ENCODE data around the gene STARD13. TPM values are rescaled to one million over a fixed set of nuclear protein-coding genes. Genes with fewer than 3 reads are reported as not detected.

The STARD13 gene
- total and polyA plus RNA-seq, 4 donors: 2.7 to 15.3 (median 5.7) TPM

- Histone ChIP-seq H3K27me3 (ENCODE audit: control insufficient read depth in 4 of 4, insufficient read depth in 4 of 4, low read length in 3 of 4) (no peaks in the 10 kb centered on the region), H3K9ac (ENCODE audit: low read depth in 1 of 2, low read length in 2 of 2) (no peak overlapping the region), H3K4me3 (ENCODE audit: low read depth in 1 of 3, low read length in 3 of 3) (no peak overlapping the region), H3K9me3 (ENCODE audit: control insufficient read depth in 4 of 4, low read length in 3 of 4) (no peaks in the 10 kb centered on the region), H3K27ac (ENCODE audit: low read depth in 1 of 2, low read length in 2 of 2) (no peak overlapping the region), H3K4me1 (ENCODE audit: control insufficient read depth in 4 of 4, insufficient read depth in 4 of 4, low read length in 3 of 4) (no peaks in the 10 kb centered on the region), H3K36me3 (ENCODE audit: control insufficient read depth in 4 of 4, insufficient read depth in 3 of 4, low read depth in 1 of 4, low read length in 3 of 4) (no peaks in the 10 kb centered on the region)
- TF ChIP-seq RXRA (IDR thresholded peaks at IDR 0.05) (no peak), HNF4G (IDR thresholded peaks at IDR 0.05) (no peak), TAF1 (conservative IDR thresholded peaks at IDR 0.05) (no peak), CTCF (IDR thresholded peaks at IDR 0.05; ENCODE audit: low read depth, low read length, missing input control) (peak; percentile 51), RAD21 (IDR thresholded peaks at IDR 0.05) (peak; percentile 90), JUND (IDR thresholded peaks at IDR 0.05) (no peak), SP1 (IDR thresholded peaks at IDR 0.05) (no peak), ATF3 (IDR thresholded peaks at IDR 0.05) (no peak), HNF4A (conservative IDR thresholded peaks at IDR 0.05) (no peak)
- no peak for DNase-seq (ENCODE audit: low spot score)
- WGBS: 52% methylated on average over 4 of the region's 4 CpGs
Measured at GRCh38 chr13:33312150-33312860, 26.8 kb upstream of the STARD13 start.

- Histone ChIP-seq H3K27me3 (ENCODE audit: control insufficient read depth in 4 of 4, insufficient read depth in 4 of 4, low read length in 3 of 4) (no peaks in the 10 kb centered on the region), H3K36me3 (ENCODE audit: control insufficient read depth in 4 of 4, insufficient read depth in 3 of 4, low read depth in 1 of 4, low read length in 3 of 4) (no peaks in the 10 kb centered on the region), H3K4me1 (ENCODE audit: control insufficient read depth in 4 of 4, insufficient read depth in 4 of 4, low read length in 3 of 4) (no peaks in the 10 kb centered on the region), H3K9ac (ENCODE audit: low read depth in 1 of 2, low read length in 2 of 2) (no peak overlapping the region), H3K27ac (ENCODE audit: low read depth in 1 of 2, low read length in 2 of 2) (no peak overlapping the region), H3K4me3 (ENCODE audit: low read depth in 1 of 3, low read length in 3 of 3) (no peak overlapping the region), H3K9me3 (ENCODE audit: control insufficient read depth in 4 of 4, low read length in 3 of 4) (no peaks in the 10 kb centered on the region)
- TF ChIP-seq TAF1 (conservative IDR thresholded peaks at IDR 0.05) (no peak), FOXA2 (IDR thresholded peaks at IDR 0.05) (no peak), HNF4G (IDR thresholded peaks at IDR 0.05) (no peak), MAX (IDR thresholded peaks at IDR 0.05) (no peak), RXRA (IDR thresholded peaks at IDR 0.05) (no peak), YY1 (IDR thresholded peaks at IDR 0.05) (no peak), EGR1 (IDR thresholded peaks at IDR 0.05; ENCODE audit: low read depth in 2 of 2) (no peak), JUND (IDR thresholded peaks at IDR 0.05) (no peak), NR2F2 (IDR thresholded peaks at IDR 0.05) (no peak), RAD21 (IDR thresholded peaks at IDR 0.05) (no peak), HNF4A (conservative IDR thresholded peaks at IDR 0.05) (no peak), CTCF (IDR thresholded peaks at IDR 0.05; ENCODE audit: low read depth, low read length, missing input control) (no peak), REST (IDR thresholded peaks at IDR 0.05) (no peak), ZBTB33 (IDR thresholded peaks at IDR 0.05) (no peak), SP1 (IDR thresholded peaks at IDR 0.05) (no peak), ATF3 (IDR thresholded peaks at IDR 0.05) (no peak), FOXA1 (IDR thresholded peaks at IDR 0.05) (no peak), GABPA (IDR thresholded peaks at IDR 0.05 in 1 of 2, conservative IDR thresholded peaks at IDR 0.05 in 1 of 2) (no peak)
- 83% methylated on average over 2 of the region's 2 CpGs for WGBS
- DNase-seq (ENCODE audit: low spot score): no peak
Measured at GRCh38 chr13:33311040-33311439, 25.5 kb upstream of the STARD13 start.

Measured in liver (tissue), 9 donors.